Upper lobe of left lung (tissue), 6 donors: ENCODE measurements around the gene IL22. TPM values are rescaled to one million over a fixed set of nuclear protein-coding genes. Genes with fewer than 3 reads are reported as not detected.

Experiments
- ATAC-seq, 2 donors: fragments of 200-7000 bp; cut with Tn5 transposase; one replicate each; pipeline ENCODE4 v1.9.1; 2022; ENCODE audit warnings: mild to moderate bottlenecking in 2 of 2, moderate library complexity in 2 of 2; ENCODE audit not compliant: low FRiP score in 2 of 2
- DNase-seq, 2 donors: peaks; one replicate each; pipeline ENCODE4 v3.0.0-alpha.2; 2019 to 2020
- H3K27ac ChIP-seq, 4 donors: fragments of 200-600 bp; sonication (generic); one replicate each; pipeline ENCODE4 v1.5.1; 2016 to 2019
- H3K27me3 ChIP-seq, 4 donors: fragments of 200-600 bp; sonication (generic); one replicate each; pipeline ENCODE4 v1.5.1; 2017 to 2019
- H3K36me3 ChIP-seq, 4 donors: fragments of 200-600 bp; sonication (generic); one replicate each; pipeline ENCODE4 v1.5.1; 2016 to 2019
- H3K4me1 ChIP-seq, 4 donors: fragments of 200-600 bp; sonication (generic); one replicate each; pipeline ENCODE4 v1.5.1; 2018 to 2019
- H3K4me3 ChIP-seq, 4 donors: fragments of 200-600 bp; sonication (generic); one replicate each; pipeline ENCODE4 v1.5.1; 2017 to 2019; ENCODE audit warnings: mild to moderate bottlenecking in 2 of 4, moderate library complexity in 1 of 4
- H3K9me3 ChIP-seq, 4 donors: fragments of 200-600 bp; sonication (generic); one replicate each; pipeline ENCODE4 v1.5.1; 2018 to 2019
- CTCF ChIP-seq, 6 experiments: fragments of 450-650 bp in 4 of 6; fragments of 200-600 bp in 2 of 6; sonication (generic) in 2 of 6; IDR thresholded peaks; one replicate each; pipeline ENCODE4 v1.5.1; 2016 to 2019; ENCODE audit warnings: antibody characterized with exemption in 6 of 6
- EP300 ChIP-seq, 4 donors: sonication (generic); formaldehyde crosslinking; IDR thresholded peaks; one replicate each; pipeline ENCODE4 v1.5.1; 2017; ENCODE audit warnings: antibody characterized with exemption in 4 of 4, control low read depth in 2 of 4
- POLR2A ChIP-seq, 4 donors: fragments of 450-650 bp; IDR thresholded peaks; one replicate each; pipeline ENCODE4 v1.5.1; 2016 to 2017; ENCODE audit warnings: antibody characterized with exemption in 4 of 4, mild to moderate bottlenecking in 2 of 4
- POLR2AphosphoS5 ChIP-seq, 2 donors: sonication (generic); formaldehyde crosslinking; IDR thresholded peaks; one replicate each; pipeline ENCODE4 v1.5.1; 2017; ENCODE audit warnings: antibody characterized with exemption in 2 of 2
- WGBS, 2 donors: methylation state at CpG; one replicate each; pipeline ENCODE4 v1.1.5; 2017 to 2018; 5-methylcytosine and 5-hydroxymethylcytosine counted together
- total RNA-seq, 6 donors: library from RNA; depleted of rRNA in 4 of 6; stranded (reverse); fragments of >200 nt in 4 of 6; gene quantifications; one replicate each; pipeline versions ENCODE4 v1.1.0 to v1.2.1, GENCODE V29; 2016 to 2021
- donor health status: DM: no; HTN: no; CAD: no; lungs with moderate emphysema.
- donor health status: DM: no; HTN: yes; CAD: no; lungs with severe emphysema.

IL22 gene
- total RNA-seq, 6 donors from 2014 or later, result not detected

DNA sequence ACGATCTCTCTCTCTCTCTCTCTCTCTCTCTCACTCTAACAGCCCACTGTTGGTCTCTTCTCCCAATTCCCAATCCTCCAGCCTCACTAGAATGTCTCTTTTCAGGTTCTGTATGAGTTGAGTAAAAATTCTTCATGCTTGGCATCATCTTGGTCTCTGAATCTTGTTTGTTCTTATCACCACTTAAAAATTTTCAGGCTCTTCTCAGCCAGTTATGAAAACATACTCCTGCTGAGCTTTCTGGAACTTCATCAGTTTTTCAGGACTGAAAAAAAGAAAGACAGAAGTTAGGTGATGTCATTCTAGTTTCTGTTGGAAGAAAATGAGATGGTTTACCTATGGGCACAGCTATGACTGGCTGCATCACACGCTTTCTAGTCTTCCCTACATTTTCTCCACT lies 11.5 kb upstream of the IL22 start:
- H3K36me3 ChIP-seq, result no peaks in the 10 kb centered on the region
- H3K4me3 ChIP-seq, result no peak overlapping the region
- TF ChIP-seq POLR2A (IDR thresholded peaks at IDR 0.05) (no peak), POLR2AphosphoS5 (IDR thresholded peaks at IDR 0.05) (no peak), CTCF (IDR thresholded peaks at IDR 0.05) (no peak), EP300 (IDR thresholded peaks at IDR 0.05) (no peak)
- H3K9me3 ChIP-seq, result no peaks in the 10 kb centered on the region
- ATAC-seq, result no peak
- H3K27me3 ChIP-seq, result no peaks in the 10 kb centered on the region
- H3K4me1 ChIP-seq, result no peaks in the 10 kb centered on the region
- WGBS, 2 donors, result 81 to 93% methylated on average over 2 of the region's 2 CpGs
- H3K27ac ChIP-seq, result no peak overlapping the region
- DNase-seq, result no peak

- TF ChIP-seq POLR2A (IDR thresholded peaks at IDR 0.05), result no peak
- TF ChIP-seq CTCF (IDR thresholded peaks at IDR 0.05), result no peak
- no peak for TF ChIP-seq EP300 (IDR thresholded peaks at IDR 0.05)
- no peak for TF ChIP-seq POLR2AphosphoS5 (IDR thresholded peaks at IDR 0.05)
- peak in 1 of 2 donors; percentile 23 for ATAC-seq
- no peak for DNase-seq
- Histone ChIP-seq H3K4me1 (no peaks in the 10 kb centered on the region), H3K4me3 (no peak overlapping the region), H3K27me3 (no peaks in the 10 kb centered on the region), H3K36me3 (no peaks in the 10 kb centered on the region), H3K9me3 (no peaks in the 10 kb centered on the region), H3K27ac (no peak overlapping the region)
- WGBS, 2 donors, result 85 to 93% methylated on average over 7 of the region's 7 CpGs
Observed at GRCh38 chr12:68264158-68264855, 10.9 kb upstream of the IL22 start.

DNA sequence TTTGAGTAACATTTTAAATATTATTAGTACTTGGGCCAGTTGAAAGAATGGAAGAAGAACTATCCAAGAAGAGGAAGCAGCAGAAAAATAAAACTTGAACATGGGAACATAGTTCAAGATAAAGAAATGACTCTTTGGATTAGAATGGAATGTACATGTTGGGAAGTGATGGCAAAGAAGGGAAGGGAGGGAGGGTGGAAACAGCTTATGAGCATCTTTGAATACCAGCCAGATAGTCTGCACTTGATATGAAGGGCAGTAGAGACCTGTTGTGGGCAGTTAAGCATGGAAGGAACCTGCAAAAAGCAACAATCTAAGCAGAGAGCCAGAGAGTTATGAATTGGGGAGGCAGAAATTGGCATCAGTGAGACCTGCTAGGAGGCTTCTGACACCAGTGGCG lies 10.0 kb upstream of the IL22 start:
- Histone ChIP-seq H3K27ac (no peak overlapping the region), H3K4me1 (no peaks in the 10 kb centered on the region), H3K9me3 (no peaks in the 10 kb centered on the region), H3K27me3 (no peaks in the 10 kb centered on the region), H3K4me3 (no peak overlapping the region), H3K36me3 (no peaks in the 10 kb centered on the region)
- DNase-seq (no peak), ATAC-seq (no peak)
- TF ChIP-seq POLR2AphosphoS5 (IDR thresholded peaks at IDR 0.05) (no peak), POLR2A (IDR thresholded peaks at IDR 0.05) (no peak), CTCF (IDR thresholded peaks at IDR 0.05) (no peak), EP300 (IDR thresholded peaks at IDR 0.05) (no peak)
- 79 to 94% methylated on average over 1 of the region's 1 CpG for WGBS, 2 donors

- H3K36me3 ChIP-seq, result no peaks in the 10 kb centered on the region
- no peak overlapping the region for H3K27ac ChIP-seq
- H3K4me1 ChIP-seq, result no peaks in the 10 kb centered on the region
- ATAC-seq (no peak), DNase-seq (no peak)
- H3K9me3 ChIP-seq, result no peaks in the 10 kb centered on the region
- TF ChIP-seq POLR2AphosphoS5 (IDR thresholded peaks at IDR 0.05) (no peak), EP300 (IDR thresholded peaks at IDR 0.05) (no peak), CTCF (IDR thresholded peaks at IDR 0.05) (no peak), POLR2A (IDR thresholded peaks at IDR 0.05) (no peak)
- no peaks in the 10 kb centered on the region for H3K27me3 ChIP-seq
- no peak overlapping the region for H3K4me3 ChIP-seq
Observed at GRCh38 chr12:68261896-68262295, 8.5 kb upstream of the IL22 start.

GRCh38 chr12:68260153-68260552 lies 6.7 kb upstream of the IL22 start:
- H3K36me3 ChIP-seq, result no peaks in the 10 kb centered on the region
- TF ChIP-seq EP300 (IDR thresholded peaks at IDR 0.05) (no peak), POLR2A (IDR thresholded peaks at IDR 0.05) (no peak), CTCF (IDR thresholded peaks at IDR 0.05) (no peak), POLR2AphosphoS5 (IDR thresholded peaks at IDR 0.05) (no peak)
- H3K27me3 ChIP-seq, result no peaks in the 10 kb centered on the region
- no peaks in the 10 kb centered on the region for H3K9me3 ChIP-seq
- H3K4me3 ChIP-seq, result no peak overlapping the region
- no peak overlapping the region for H3K27ac ChIP-seq
- WGBS, 2 donors, result 74 to 83% methylated on average over 3 of the region's 3 CpGs
- no peaks in the 10 kb centered on the region for H3K4me1 ChIP-seq
- no peak for ATAC-seq
- no peak for DNase-seq
